HG02678 (cell line): ENCODE data around the gene SNTB2.

Source experiments
- ATAC-seq: cut with Tn5 transposase; IDR thresholded peaks from one replicate; pipeline ENCODE4 v1.9.1; 2021; ENCODE audit warnings: mild to moderate bottlenecking, moderate library complexity; ENCODE audit not compliant: unreplicated experiment

The SNTB2 gene

DNA sequence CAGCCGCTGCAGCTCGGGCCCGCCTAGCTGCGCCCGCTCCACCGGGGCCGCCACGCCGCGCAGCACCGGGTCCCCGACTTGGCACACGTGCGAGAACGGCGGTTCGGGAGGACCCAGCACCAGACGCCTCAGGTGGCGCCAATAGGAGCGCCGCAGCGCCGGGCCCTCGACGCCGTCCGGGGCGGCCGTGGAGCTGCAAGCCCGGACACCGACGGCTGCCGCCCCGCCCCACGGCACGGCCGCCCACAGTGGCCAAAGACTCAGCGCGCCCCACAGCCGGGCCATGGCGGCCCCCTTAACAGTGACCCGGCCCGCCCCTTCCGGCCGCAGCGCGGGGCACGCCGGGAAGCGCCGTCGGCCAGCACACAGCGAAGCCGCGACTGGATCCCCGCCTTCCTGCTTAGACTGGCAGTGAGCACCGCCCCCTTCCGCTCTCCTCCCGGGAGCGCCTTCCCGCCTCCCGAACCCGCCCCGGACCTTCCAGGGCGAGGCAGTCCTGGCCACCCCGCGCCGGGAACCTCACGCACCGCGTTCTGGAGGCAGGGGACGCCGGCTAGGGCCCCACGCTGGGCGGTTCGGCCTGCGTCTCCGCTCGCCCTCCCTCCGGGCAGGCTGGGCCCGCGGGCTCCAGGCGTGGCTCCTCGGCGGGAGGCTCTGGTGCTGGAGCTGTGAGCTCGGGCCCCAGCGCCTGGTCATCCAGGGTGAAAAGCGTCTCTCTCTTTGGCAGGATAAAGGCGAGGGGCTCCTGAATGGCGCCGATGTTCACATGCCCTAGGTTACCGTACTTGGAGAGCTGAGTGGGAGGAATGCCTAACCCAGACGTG lies 143.5 kb downstream of the SNTB2 start, which contains the start of gene PDF:
Gene PDF, minus strand, starts transcription at position 303 of the 824 bp plus-strand sequence. Its CDS starts 18 bp downstream, at position 285.
- peak; percentile 92 for ATAC-seq

DNA sequence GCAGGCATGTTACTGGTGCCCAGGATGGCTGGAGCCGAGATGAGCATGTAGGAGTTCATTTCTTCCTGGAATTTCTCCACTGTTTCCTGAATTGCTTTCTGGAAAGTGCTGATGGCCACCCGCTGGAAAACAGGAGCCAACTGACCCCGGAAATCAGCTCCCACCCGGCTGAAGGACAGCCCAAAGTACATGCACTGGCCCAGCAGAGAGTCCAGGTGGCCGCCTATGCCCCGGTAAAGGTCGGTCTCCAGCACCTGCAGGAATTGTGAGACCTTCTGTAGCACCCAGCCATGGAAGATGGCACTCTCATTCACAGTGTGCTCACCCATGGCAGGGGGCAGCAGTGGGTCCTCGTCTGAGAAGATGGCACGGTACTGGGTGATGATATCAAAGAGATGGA lies 147.7 kb downstream of the SNTB2 start:
- no peak for ATAC-seq

DNA sequence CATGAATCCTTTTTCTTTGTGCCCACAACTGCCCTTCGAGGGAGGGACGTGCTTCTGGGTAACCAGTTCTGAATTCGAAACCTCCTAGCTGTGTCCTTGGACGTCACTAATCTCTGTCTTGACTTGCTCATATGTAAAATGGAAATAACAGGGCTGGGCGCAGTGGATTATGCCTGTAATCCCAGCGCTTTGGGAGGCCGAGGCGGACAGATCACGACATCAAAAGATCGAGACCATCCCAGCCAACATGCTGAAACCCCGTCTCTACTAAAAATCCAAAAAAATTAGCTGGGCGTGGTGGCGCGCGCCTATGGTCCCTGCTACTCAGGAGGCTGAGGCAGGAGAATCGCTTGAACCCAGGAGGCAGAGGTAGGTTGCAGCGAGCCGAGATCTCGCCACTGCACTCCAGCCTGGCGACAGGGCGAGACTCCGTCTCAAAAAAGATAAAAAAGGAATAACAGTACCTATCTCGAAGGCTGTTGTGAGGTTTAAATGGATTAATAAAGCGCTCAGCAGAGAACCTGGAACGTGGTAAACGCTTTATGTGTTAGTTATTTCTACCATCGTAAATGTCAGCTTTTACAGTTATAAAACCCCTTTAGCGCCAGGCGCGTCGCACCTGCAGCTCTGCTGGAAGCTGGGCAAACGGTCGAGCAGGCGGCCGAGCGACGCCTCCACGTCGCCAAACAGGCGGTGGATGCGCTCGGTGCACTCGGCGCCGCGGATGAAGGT lies 151.8 kb downstream of the SNTB2 start:
- ATAC-seq: no peak

DNA sequence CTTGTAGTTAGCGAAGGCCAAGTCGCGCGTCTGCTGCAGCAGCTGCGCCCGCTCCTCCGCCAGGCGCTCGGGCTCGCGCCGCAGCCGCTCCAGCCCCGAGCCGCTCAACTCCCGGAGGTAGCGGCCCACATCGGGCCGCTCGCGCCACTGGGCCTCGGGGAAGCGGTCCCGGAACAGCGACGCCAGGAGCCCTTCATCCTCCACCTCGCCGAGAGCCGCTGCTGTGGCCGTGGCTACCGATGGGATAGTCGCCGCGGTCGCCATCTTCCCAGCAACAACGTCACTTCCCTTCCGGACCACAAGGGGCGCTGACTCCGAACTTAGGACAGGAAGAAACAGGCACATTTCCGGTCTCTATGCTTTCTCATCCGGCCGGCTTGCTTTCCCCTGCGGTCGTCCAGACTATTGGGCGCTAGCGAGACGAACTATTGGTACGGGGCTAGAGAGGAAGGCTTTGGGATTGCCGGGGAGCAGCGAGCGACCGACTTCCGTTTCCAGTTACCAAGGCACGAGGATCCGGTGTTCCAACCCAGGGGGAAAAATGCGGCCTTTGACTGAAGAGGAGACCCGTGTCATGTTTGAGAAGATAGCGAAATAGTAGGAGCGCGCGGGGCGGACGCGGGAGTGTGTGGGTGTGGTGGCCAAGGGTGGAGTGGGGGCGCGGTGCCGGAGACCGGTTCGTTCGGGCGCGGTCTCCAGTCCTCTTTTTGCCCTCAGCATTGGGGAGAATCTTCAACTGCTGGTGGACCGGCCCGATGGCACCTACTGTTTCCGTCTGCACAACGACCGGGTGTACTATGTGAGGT lies 152.5 kb downstream of the SNTB2 start, which contains the start of the genes COG8 and NIP7:
Gene COG8, minus strand, starts transcription at position 276 of the 806 bp plus-strand sequence. Its CDS starts 12 bp downstream, at position 264.
Gene NIP7, plus strand, starts transcription at position 484 of the 806 bp plus-strand sequence. Its CDS starts 58 bp downstream, at position 542.
- ATAC-seq: peak; percentile 95

DNA sequence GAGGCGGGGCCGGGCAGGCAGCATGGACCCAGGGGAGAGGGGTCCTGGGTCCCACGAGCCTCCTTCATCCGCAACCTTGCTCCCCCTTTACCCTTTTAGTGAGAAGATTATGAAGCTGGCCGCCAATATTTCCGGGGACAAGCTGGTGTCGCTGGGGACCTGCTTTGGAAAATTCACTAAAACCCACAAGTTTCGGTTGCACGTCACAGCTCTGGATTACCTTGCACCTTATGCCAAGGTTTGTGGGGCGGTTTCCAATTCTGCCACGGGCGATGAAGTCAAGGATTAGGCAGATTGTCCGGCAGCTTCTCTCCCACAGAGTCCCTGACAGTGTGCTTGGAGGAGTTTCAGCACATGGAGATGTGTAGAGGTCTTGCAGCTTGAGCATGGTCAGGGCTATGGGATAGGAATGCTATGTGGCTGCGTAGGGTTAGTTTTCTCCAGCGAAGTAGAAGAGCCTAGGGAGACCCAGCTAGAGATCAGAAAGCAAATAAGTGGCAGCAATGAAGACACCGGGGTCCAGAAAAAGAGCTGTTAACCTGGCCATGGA lies 153.2 kb downstream of the SNTB2 start:
- no peak for ATAC-seq

DNA sequence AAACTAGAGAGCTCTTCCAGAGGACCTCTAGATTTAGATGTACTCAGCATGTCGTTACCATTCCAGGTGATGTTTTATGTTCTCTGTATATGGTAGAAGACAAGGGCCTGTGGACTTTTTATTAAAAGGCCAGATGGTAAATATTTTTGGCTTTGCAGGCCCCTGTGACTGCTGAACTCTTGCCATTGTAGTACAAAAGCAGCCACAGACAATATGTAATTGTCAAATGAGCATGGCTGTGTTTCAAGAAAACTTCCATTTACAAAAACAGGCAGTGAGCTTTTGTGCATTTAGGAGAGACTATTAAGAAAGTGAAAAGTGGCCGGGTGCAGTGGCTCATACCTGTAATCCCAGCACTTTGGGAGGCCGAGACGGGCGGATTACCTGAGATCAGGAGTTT lies 157.2 kb downstream of the SNTB2 start:
- no peak for ATAC-seq

DNA sequence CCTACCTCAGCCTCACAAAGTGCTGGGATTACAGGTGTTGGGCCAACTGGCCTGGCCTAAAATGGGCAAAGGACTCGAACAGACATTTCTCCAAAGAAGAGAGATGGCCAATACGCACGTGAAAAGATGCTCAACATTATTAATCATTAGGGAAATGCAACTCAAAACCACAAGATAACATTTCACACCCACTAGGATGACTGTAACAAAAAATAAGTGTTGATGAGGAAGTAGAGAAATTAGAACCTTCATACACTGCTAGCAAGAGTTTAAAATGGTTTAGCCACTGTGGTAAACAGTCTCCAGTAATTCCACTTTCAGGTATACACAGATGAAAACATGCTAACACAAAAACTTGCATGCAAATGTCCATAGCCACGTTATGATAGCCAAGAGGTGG lies 159.0 kb downstream of the SNTB2 start:
- ATAC-seq: no peak

DNA sequence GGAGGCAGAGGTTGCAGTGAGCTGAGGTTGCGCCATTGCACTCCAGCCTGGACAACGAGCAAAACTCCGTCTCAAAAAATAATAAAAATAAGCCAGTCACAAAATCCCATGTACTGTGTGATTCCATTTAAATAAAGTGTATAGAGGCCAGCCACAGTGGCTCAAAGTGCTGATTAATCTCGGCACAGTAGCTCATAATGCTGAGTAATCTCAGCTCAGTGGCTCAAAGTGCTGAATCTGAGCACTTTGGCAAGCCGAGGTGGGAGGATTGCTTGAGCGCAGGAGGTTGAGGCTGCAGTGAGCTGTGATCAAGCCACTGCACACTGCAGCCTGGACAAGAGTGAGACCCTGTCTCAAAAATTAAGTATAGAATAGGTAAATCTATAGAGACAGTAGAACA lies 159.7 kb downstream of the SNTB2 start:
- ATAC-seq: no peak

DNA sequence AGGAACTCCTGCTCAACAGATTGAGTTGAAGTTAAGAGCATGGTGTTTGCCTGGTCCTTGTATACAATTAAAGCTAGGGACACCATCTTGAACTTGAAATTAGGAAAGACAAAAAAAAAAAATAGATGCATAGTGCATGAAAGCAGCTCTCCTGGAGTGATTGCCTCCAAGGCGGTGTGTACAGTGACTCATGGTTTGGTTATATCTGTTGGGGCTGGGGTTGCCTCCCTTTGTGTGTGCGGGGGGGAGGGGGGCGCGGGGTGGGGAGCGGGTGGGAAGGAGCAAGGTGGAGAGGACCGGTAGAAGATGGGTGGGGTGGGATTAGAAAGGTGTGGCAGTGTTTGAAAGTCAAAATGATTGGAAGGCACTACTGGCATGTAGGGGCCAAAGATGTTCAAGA lies 161.3 kb downstream of the SNTB2 start:
- ATAC-seq: no peak

DNA sequence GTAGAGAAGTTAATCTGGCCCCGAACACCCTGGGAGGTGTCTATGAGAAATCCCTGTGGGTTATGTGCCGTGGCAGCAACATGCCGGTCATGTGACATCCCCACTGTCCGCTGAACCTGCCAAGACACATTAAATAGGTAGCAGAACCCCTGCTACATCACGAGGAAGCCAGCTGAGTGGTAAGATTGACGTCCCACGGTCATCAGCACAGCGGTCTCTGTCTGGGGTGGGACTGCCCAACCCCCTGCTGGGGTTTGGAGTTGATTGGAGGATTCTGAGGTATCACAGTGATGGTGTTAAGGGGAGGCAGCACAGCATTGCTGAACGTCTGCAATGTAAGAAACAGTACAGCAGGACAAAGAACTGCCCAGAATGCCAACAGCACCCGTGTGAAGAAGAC lies 162.6 kb downstream of the SNTB2 start:
- no peak for ATAC-seq

DNA sequence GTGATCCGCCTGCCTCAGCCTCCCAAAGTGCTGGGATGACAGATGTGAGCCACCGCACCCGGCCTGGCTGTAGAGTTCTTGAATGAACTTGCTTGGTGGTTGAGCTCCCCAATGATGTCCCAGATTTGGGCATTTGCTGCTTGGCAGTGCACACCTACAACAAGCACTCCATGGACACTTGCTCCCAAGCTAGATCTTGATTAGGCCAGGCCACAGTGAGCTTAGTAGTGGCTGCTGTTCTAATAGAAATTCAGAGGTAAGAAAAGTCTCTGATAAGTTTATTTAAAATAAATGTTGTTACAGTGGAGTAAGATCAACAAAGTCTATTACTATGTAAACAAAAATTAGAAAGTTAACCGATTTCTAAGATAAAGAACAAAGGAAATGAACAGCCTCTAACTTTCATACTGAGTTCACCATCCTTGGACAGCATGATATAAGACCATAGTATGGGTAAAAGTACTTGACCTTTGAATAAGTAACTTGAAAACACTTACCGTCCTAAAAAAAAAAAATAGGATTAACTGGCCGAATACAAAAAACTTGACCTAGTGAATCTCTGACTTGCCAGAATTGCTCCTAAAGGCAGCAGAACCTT lies 163.7 kb downstream of the SNTB2 start:
- no peak for ATAC-seq

DNA sequence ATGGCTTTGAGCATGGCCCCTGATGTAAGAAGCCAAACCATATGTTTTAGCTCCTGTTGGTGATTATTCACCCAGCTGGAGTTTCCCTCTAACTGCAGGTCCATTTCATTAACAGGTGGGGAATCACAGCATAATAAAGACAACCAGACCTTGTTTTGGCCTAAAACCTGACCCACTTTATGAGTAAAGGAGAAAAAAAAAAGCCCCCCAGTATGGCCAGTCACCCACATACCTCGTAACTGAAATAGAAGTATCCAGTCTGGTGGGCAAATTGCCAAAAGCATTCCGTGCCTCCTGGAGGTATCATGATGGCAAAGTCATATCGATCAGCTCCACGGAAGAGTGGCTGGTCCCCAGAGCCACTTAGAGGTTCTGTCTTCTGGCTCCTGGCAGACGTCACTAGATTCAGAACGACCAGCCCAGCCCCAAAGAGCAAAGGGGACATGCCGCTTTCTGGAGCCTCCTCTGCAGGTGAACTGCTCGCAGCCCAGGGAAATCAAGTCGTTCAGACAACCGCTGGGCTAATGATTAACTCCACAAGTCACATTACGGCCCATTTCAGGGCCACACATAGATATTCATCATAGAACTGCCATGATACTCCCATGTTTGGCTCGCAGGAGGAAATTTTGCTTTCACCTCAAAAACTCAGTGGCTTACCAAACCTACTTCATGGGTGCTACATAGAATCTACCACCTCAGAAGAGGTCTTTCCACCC lies 164.5 kb downstream of the SNTB2 start, which contains the start of gene TMED6:
Gene TMED6, minus strand, starts transcription at position 478 of the 719 bp plus-strand sequence. Its CDS starts 33 bp downstream, at position 445.
- no peak for ATAC-seq
